HG03196 (cell line): Measurements from ENCODE around the gene STEAP1B.
"Not testable (repeated sequence)": the region's sequence is repeated elsewhere in the genome, so short reads cannot be mapped to it uniquely, and the experiment has no call there.

Experiments
- ATAC-seq: cut with Tn5 transposase; IDR thresholded peaks from one replicate; pipeline ENCODE4 v1.9.1; 2021; ENCODE audit not compliant: unreplicated experiment

STEAP1B gene

GRCh38 chr7:22499044-22499443 lies 944 bp downstream of the STEAP1B start:
- ATAC-seq, result no peak

GRCh38 chr7:22496912-22497311 lies 3.1 kb downstream of the STEAP1B start:
- ATAC-seq, result not testable (repeated sequence)

- ATAC-seq, result not testable (repeated sequence)
Observed at GRCh38 chr7:22496296-22496888, 3.6 kb downstream of the STEAP1B start.

- ATAC-seq, result not testable (repeated sequence)
Observed at GRCh38 chr7:22493160-22493925, 6.6 kb downstream of the STEAP1B start.

- no peak for ATAC-seq
Observed at GRCh38 chr7:22488643-22489462, 11.1 kb downstream of the STEAP1B start.

GRCh38 chr7:22487978-22488642 lies 11.9 kb downstream of the STEAP1B start:
- no peak for ATAC-seq

GRCh38 chr7:22486597-22486996 lies 13.4 kb downstream of the STEAP1B start:
- no peak for ATAC-seq

GRCh38 chr7:22485189-22485588 lies 14.8 kb downstream of the STEAP1B start:
- no peak for ATAC-seq

- ATAC-seq, result no peak
Observed at GRCh38 chr7:22482503-22482902, 17.5 kb downstream of the STEAP1B start.

- ATAC-seq, result peak; percentile 52
Observed at GRCh38 chr7:22481726-22482125, 18.3 kb downstream of the STEAP1B start.

- no peak for ATAC-seq
Observed at GRCh38 chr7:22480523-22481075, 19.4 kb downstream of the STEAP1B start.

GRCh38 chr7:22477876-22478450 lies 22.0 kb downstream of the STEAP1B start:
- no peak for ATAC-seq

GRCh38 chr7:22477262-22477661 lies 22.7 kb downstream of the STEAP1B start:
- ATAC-seq, result no peak

- no peak for ATAC-seq
Observed at GRCh38 chr7:22476824-22477223, 23.2 kb downstream of the STEAP1B start.

- no peak for ATAC-seq
Observed at GRCh38 chr7:22474645-22475044, 25.3 kb downstream of the STEAP1B start.

- no peak for ATAC-seq
Observed at GRCh38 chr7:22470981-22471380, 29.0 kb downstream of the STEAP1B start.

- peak; percentile 64 for ATAC-seq
Observed at GRCh38 chr7:22469371-22470143, 30.4 kb downstream of the STEAP1B start.

GRCh38 chr7:22468609-22469008 lies 31.4 kb downstream of the STEAP1B start:
- ATAC-seq, result no peak

- ATAC-seq, result no peak
Observed at GRCh38 chr7:22464299-22464698, 35.7 kb downstream of the STEAP1B start.
